H1 (cell line): ENCODE results near the gene LMNA. TPM values are rescaled to one million over a fixed set of nuclear protein-coding genes. Genes with fewer than 3 reads are reported as not detected.

Experiments
- CHD7 ChIP-seq: fragments of 300-600 bp; sonication (generic); IDR thresholded peaks from 2 replicates; pipeline ENCODE4 v1.7.1; 2012; ENCODE audit warnings: low read length, moderate library complexity, mild to moderate bottlenecking, inconsistent platforms; ENCODE audit not compliant: insufficient replicate concordance
- POLR2A ChIP-seq, 2 experiments: IDR thresholded peaks; 1 replicate in 1 of 2; 2 replicates in 1 of 2; pipeline ENCODE4 v1.6.1; 2011; ENCODE audit warnings: low read depth in 2 of 2, low read length in 2 of 2, mild to moderate bottlenecking in 2 of 2; ENCODE audit errors: control extremely low read depth in 1 of 2
- polyA plus RNA-seq, 7 experiments: library from polyadenylated mRNA; depleted of rRNA in 3 of 7; stranded (reverse) in 5 of 7; unstranded in 2 of 7; fragments of >200 nt in 5 of 7; fragments of 200-250 nt in 2 of 7; gene quantifications; 1 replicate in 5 of 7; 2 replicates in 1 of 7; 4 replicates in 1 of 7; pipeline versions ENCODE4 v1.2.1 to v1.2.3, GENCODE V29; 2011 to 2013; ENCODE audit warnings: missing spikeins in 2 of 7, mixed read lengths in 2 of 7
- total RNA-seq: library from RNA; stranded (reverse); fragmentation: NEBNext Ultra II Directional; extraction: Animal tissue kit (Norgen Biotek cat#: 25700); gene quantifications from 2 replicates; pipeline ENCODE4 v1.2.1, GENCODE V29; 2021

The LMNA gene
- total and polyA plus RNA-seq, 2 of the 8 experiments (the other 6 are each of a cell fraction or from before 2014, with no cell fraction given): 25.8 to 46.8 TPM

GRCh38 chr1:156075775-156076204, 38.7 kb upstream of the LMNA start (continued):
- TF ChIP-seq CHD7 (no peak), POLR2A (IDR thresholded peaks at IDR 0.05; ENCODE audit: control extremely low read depth in 1 of 2, low read depth in 2 of 2, low read length in 2 of 2) (peak in 1 of 2 experiments; percentile 30; a peak in 1 of 3 replicates)
